H9 (cell line): Measurements from ENCODE around the gene OR6J1. TPM values are rescaled to one million over a fixed set of nuclear protein-coding genes. Genes with fewer than 3 reads are reported as not detected.

Experiments used
- DNase-seq: peaks from one replicate; pipeline ENCODE4 v3.0.0-alpha.2; 2017
- H2AFZ ChIP-seq: one replicate; pipeline ENCODE4 v1.6.1; 2013; ENCODE audit warnings: mild to moderate bottlenecking, low read length, control low read depth, moderate library complexity
- H2AK5ac ChIP-seq: 2 replicates; pipeline ENCODE4 v1.6.1; 2013; ENCODE audit warnings: low read length, control low read depth, mixed read lengths; ENCODE audit not compliant: insufficient read length
- H2BK120ac ChIP-seq: one replicate; pipeline ENCODE4 v1.6.1; 2013; ENCODE audit warnings: low read depth, mild to moderate bottlenecking, low read length, control low read depth, inconsistent platforms; ENCODE audit not compliant: poor library complexity, severe bottlenecking
- H2BK12ac ChIP-seq: 2 replicates; pipeline ENCODE4 v1.6.1; 2013; ENCODE audit warnings: low read length, control low read depth, mixed read lengths, low read depth; ENCODE audit not compliant: insufficient read length
- H2BK15ac ChIP-seq: 2 replicates; pipeline ENCODE4 v1.6.1; 2013; ENCODE audit warnings: low read depth, low read length, control low read depth
- H2BK20ac ChIP-seq: one replicate; pipeline ENCODE4 v1.6.1; 2013; ENCODE audit warnings: low read depth, mild to moderate bottlenecking, low read length, control low read depth, inconsistent platforms; ENCODE audit not compliant: poor library complexity, severe bottlenecking
- H2BK5ac ChIP-seq: 2 replicates; pipeline ENCODE4 v1.6.1; 2013; ENCODE audit warnings: low read length, control low read depth, mixed read lengths; ENCODE audit not compliant: insufficient read length
- H3K14ac ChIP-seq: 2 replicates; pipeline ENCODE4 v1.6.1; 2013; ENCODE audit warnings: low read length, control low read depth; ENCODE audit not compliant: insufficient read depth
- H3K18ac ChIP-seq: 2 replicates; pipeline ENCODE4 v1.6.1; 2013; ENCODE audit warnings: low read depth, mild to moderate bottlenecking, mixed read lengths, low read length, control low read depth; ENCODE audit not compliant: insufficient read length
- H3K23ac ChIP-seq: 2 replicates; pipeline ENCODE4 v1.6.1; 2013; ENCODE audit warnings: low read length, control low read depth, mixed read lengths, low read depth; ENCODE audit not compliant: insufficient read length
- H3K23me2 ChIP-seq: 2 replicates; pipeline ENCODE4 v1.6.1; 2013; ENCODE audit warnings: low read depth, mild to moderate bottlenecking, mixed read lengths, low read length, control low read depth; ENCODE audit not compliant: insufficient read length, poor library complexity, severe bottlenecking
- H3K27ac ChIP-seq: 2 replicates; pipeline ENCODE4 v1.5.1; 2013; ENCODE audit warnings: low read length, control low read depth, mixed read lengths, low read depth; ENCODE audit not compliant: insufficient read length
- H3K27me3 ChIP-seq: 2 replicates; pipeline ENCODE4 v1.6.1; 2013; ENCODE audit warnings: low read length, control low read depth, inconsistent platforms; ENCODE audit not compliant: insufficient read depth
- H3K4ac ChIP-seq: 2 replicates; pipeline ENCODE4 v1.6.1; 2013; ENCODE audit warnings: low read depth, mild to moderate bottlenecking, control low read depth, inconsistent platforms, low read length, moderate library complexity
- H3K4me1 ChIP-seq: 2 replicates; pipeline ENCODE4 v1.6.1; 2013; ENCODE audit warnings: low read length, control low read depth, inconsistent platforms; ENCODE audit not compliant: insufficient read depth
- H3K4me2 ChIP-seq: 2 replicates; pipeline ENCODE4 v1.6.1; 2013; ENCODE audit warnings: low read length, control low read depth, mixed read lengths; ENCODE audit not compliant: insufficient read length, insufficient read depth
- H3K56ac ChIP-seq: 2 replicates; pipeline ENCODE4 v1.6.1; 2013; ENCODE audit warnings: low read depth, mild to moderate bottlenecking, mixed read lengths, low read length, control low read depth; ENCODE audit not compliant: insufficient read length
- H3K79me1 ChIP-seq: 2 replicates; pipeline ENCODE4 v1.6.1; 2013; ENCODE audit warnings: low read depth, mild to moderate bottlenecking, moderate library complexity, low read length, control low read depth, inconsistent platforms; ENCODE audit not compliant: insufficient read depth, poor library complexity, severe bottlenecking
- H3K79me2 ChIP-seq: 2 replicates; pipeline ENCODE4 v1.6.1; 2013; ENCODE audit warnings: low read length, control low read depth, inconsistent platforms; ENCODE audit not compliant: insufficient read depth
- H3K9ac ChIP-seq: 2 replicates; pipeline ENCODE4 v1.6.1; 2013; ENCODE audit warnings: low read length, control low read depth, mixed read lengths; ENCODE audit not compliant: insufficient read length; ENCODE audit errors: extremely low read depth
- H3K9me3 ChIP-seq: one replicate; pipeline ENCODE4 v1.6.1; 2013; ENCODE audit warnings: low read depth, low read length, inconsistent platforms; ENCODE audit not compliant: control insufficient read depth
- H3T11ph ChIP-seq: one replicate; pipeline ENCODE4 v1.6.1; 2013; ENCODE audit warnings: mild to moderate bottlenecking, low read length, control low read depth, inconsistent platforms
- H4K20me1 ChIP-seq: one replicate; pipeline ENCODE4 v1.6.1; 2013; ENCODE audit not compliant: control insufficient read depth, insufficient read length, insufficient read depth
- H4K5ac ChIP-seq: 2 replicates; pipeline ENCODE4 v1.6.1; 2013; ENCODE audit warnings: low read depth, mild to moderate bottlenecking, mixed read lengths, low read length, control low read depth; ENCODE audit not compliant: insufficient read length
- H4K8ac ChIP-seq: replicated peaks from 2 replicates; pipeline ENCODE4 v1.6.1; 2013; ENCODE audit warnings: low read length, control low read depth, mixed read lengths, low read depth; ENCODE audit not compliant: insufficient read length
- H4K91ac ChIP-seq: 2 replicates; pipeline ENCODE4 v1.6.1; 2013; ENCODE audit warnings: low read depth, mild to moderate bottlenecking, moderate library complexity, mixed read lengths, low read length, control low read depth; ENCODE audit not compliant: insufficient read length
- H3K27ac Mint-ChIP-seq, 3 experiments: 2 replicates in 2 of 3; 3 replicates in 1 of 3; pipeline ENCODE4 v1.8.0; 2020 to 2021; ENCODE audit warnings: mixed read lengths in 3 of 3, mild to moderate bottlenecking in 1 of 3, moderate library complexity in 1 of 3
- H3K27me3 Mint-ChIP-seq: 2 replicates; pipeline ENCODE4 v1.8.0; 2021; ENCODE audit warnings: low read depth, mild to moderate bottlenecking, moderate library complexity, mixed read lengths
- H3K36me3 Mint-ChIP-seq, 3 experiments: 2 replicates in 2 of 3; 3 replicates in 1 of 3; pipeline ENCODE4 v1.8.0; 2020 to 2021; ENCODE audit warnings: low read depth in 3 of 3, mixed read lengths in 3 of 3; ENCODE audit not compliant: insufficient read depth in 1 of 3
- H3K4me1 Mint-ChIP-seq, 2 experiments: 2 replicates each; pipeline ENCODE4 v1.8.0; 2020; ENCODE audit warnings: mixed read lengths in 2 of 2
- H3K4me3 Mint-ChIP-seq, 2 experiments: 2 replicates in 1 of 2; 3 replicates in 1 of 2; pipeline ENCODE4 v1.8.0; 2020 to 2021; ENCODE audit warnings: mild to moderate bottlenecking in 2 of 2, mixed read lengths in 2 of 2, moderate library complexity in 1 of 2
- H3K9me3 Mint-ChIP-seq, 2 experiments: 2 replicates in 1 of 2; 3 replicates in 1 of 2; pipeline ENCODE4 v1.8.0; 2020; ENCODE audit warnings: mild to moderate bottlenecking in 2 of 2, mixed read lengths in 2 of 2, moderate library complexity in 1 of 2
- CTCF ChIP-seq: fragments of 200-600 bp; sonication (generic); conservative IDR thresholded peaks from 3 replicates; pipeline ENCODE4 v1.8.0; 2021; ENCODE audit warnings: antibody characterized with exemption, mild to moderate bottlenecking
- WGBS: extraction: QIAGEN DNeasy Blood & Tissue Kit; methylation state at CpG from one replicate; pipeline ENCODE4 v1.1.7; 2013; ENCODE audit warnings: missing lambda C conversion rate, low lambda C conversion rate, mixed read lengths; ENCODE audit not compliant: insufficient read length; ENCODE audit errors: extremely low coverage; 5-methylcytosine and 5-hydroxymethylcytosine counted together
- total RNA-seq: library from RNA; stranded (reverse); gene quantifications from 2 replicates; pipeline ENCODE4 v1.2.1, GENCODE V29; 2021

Gene OR6J1
- total RNA-seq, 1 experiment from 2014 or later = not detected

- H3K4me1 ChIP-seq = no peaks in the 10 kb centered on the region
- no peak overlapping the region for H2BK15ac ChIP-seq
- H3K9me3 ChIP-seq = no peaks in the 10 kb centered on the region
- no peak overlapping the region for H4K8ac ChIP-seq
- no peak overlapping the region for H3K56ac ChIP-seq
- H3K79me2 ChIP-seq = no peaks in the 10 kb centered on the region
- no peak overlapping the region for H2BK5ac ChIP-seq
- Mint-ChIP-seq H3K27me3 (peaks cover 3% of the 10 kb centered on the region; the same call in 1 of the 2 replicates), H3K36me3 (peaks cover 6 to 30% (median 10%) of the 10 kb centered on the region in 3 experiments), H3K9me3 (peaks cover 41 to 47% of the 10 kb centered on the region in 2 experiments), H3K27ac (no peak overlapping the region), H3K4me1 (peaks cover 8 to 9% of the 10 kb centered on the region in 2 experiments; a peak in 2 of 4 replicates), H3K4me3 (no peak overlapping the region)
- H3K9ac ChIP-seq = no peak overlapping the region
- H4K5ac ChIP-seq = no peak overlapping the region
- no peak for DNase-seq
- H2BK20ac ChIP-seq = no peak overlapping the region
- no peak overlapping the region for H3K4ac ChIP-seq
- no peak overlapping the region for H3K4me2 ChIP-seq
- H3K23me2 ChIP-seq = no peaks in the 10 kb centered on the region
- no peak overlapping the region for H2AK5ac ChIP-seq
- no peak overlapping the region for H3K14ac ChIP-seq
- no peak overlapping the region for H3K23ac ChIP-seq
- H3T11ph ChIP-seq = no peak overlapping the region
- no peaks in the 10 kb centered on the region for H3K27me3 ChIP-seq
- no peaks in the 10 kb centered on the region for H3K79me1 ChIP-seq
- H3K18ac ChIP-seq = no peak overlapping the region
- no peak overlapping the region for H2AFZ ChIP-seq
- no peak overlapping the region for H2BK120ac ChIP-seq
- H2BK12ac ChIP-seq = no peak overlapping the region
- H4K20me1 ChIP-seq = no peaks in the 10 kb centered on the region
- whole genome bisulfite sequencing = no CpG with 5 or more reads among the region's 8 CpGs
- no peak for TF ChIP-seq CTCF
- no peak overlapping the region for H3K27ac ChIP-seq
- H4K91ac ChIP-seq = no peak overlapping the region
These were observed 9.8 kb downstream of the OR6J1 start for GRCh38 chr14:22634233-22634900.
